OCI-LY3 (cell line): Measurements from ENCODE around the gene SLC26A9.
"Not testable (repeated sequence)": the region's sequence is repeated elsewhere in the genome, so short reads cannot be mapped to it uniquely, and the experiment has no call there.

Experiments
- EZH2phosphoT487 ChIP-seq: fragments of 200-600 bp; shearing (Covaris generic); IDR thresholded peaks from 2 replicates; pipeline ENCODE4 v1.6.1; 2018; ENCODE audit warnings: antibody characterized with exemption, mixed run types, low read depth
- TF ChIP-seq, protein P1 (sequence below): fragments of 200-600, 300-600 bp; sonication (generic); IDR thresholded peaks from 2 replicates; pipeline ENCODE4 v1.5.1; 2014; ENCODE audit warnings: antibody characterized with exemption, low read length, low read depth

DNA sequence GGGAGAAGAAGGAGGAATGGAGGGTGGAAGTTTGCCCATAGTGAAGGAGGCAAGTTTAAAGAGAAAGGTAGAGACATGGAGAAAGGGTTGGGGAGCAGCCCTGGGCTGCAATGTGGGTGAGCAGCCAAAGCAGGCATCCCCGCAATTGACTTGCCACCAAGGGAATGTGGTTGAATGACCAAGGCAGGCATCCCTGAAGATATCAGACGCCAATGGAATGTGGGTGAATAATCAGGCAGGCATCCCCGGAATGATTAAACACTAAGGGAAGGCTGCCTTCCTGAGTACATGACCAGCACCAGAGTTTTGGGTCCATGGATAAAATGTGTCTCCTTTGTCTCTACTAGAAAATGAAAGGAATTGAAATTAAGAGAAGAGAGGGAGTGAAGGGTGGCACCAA, 53.5 kb downstream of the SLC26A9 start:
- TF ChIP-seq, protein P1, sequence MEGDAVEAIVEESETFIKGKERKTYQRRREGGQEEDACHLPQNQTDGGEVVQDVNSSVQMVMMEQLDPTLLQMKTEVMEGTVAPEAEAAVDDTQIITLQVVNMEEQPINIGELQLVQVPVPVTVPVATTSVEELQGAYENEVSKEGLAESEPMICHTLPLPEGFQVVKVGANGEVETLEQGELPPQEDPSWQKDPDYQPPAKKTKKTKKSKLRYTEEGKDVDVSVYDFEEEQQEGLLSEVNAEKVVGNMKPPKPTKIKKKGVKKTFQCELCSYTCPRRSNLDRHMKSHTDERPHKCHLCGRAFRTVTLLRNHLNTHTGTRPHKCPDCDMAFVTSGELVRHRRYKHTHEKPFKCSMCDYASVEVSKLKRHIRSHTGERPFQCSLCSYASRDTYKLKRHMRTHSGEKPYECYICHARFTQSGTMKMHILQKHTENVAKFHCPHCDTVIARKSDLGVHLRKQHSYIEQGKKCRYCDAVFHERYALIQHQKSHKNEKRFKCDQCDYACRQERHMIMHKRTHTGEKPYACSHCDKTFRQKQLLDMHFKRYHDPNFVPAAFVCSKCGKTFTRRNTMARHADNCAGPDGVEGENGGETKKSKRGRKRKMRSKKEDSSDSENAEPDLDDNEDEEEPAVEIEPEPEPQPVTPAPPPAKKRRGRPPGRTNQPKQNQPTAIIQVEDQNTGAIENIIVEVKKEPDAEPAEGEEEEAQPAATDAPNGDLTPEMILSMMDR, result not testable (repeated sequence)
- not testable (repeated sequence) for TF ChIP-seq EZH2phosphoT487
